ENCODE results near the gene CXCL10. TPM values are rescaled to one million over a fixed set of nuclear protein-coding genes. Genes with fewer than 3 reads are reported as not detected.

The CXCL10 gene
- total and polyA plus RNA-seq, 12 donors = 0.28 to 41.4 (median 1.4) TPM; not detected in 1

DNA sequence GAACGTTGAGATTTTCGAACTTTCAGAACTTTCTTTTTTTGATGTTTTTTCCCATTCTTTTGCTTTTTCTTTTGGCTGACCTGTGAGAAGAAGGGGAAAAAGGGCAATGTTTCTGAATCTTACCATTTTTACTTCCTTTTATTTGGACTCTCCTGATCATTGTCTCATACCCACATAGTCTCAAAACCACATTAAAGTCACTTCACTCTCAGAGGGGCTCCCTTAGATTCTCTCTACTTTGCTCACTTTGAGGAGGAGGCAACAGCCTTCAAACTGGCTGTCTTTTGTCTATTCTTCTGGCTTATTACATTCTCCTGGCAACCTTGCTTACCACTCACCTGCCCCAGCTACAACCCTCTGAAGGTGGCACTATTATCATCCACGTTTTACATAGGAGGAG, 19.7 kb downstream of the CXCL10 start:
- no peak for DNase-seq
- no peaks in the 10 kb centered on the region for H3K9me3 ChIP-seq (replicated peaks in 1 of 3)
- WGBS, 4 donors = 69 to 76% (median 71%) methylated on average over 3 of the region's 3 CpGs
- H3K27ac ChIP-seq = no peak overlapping the region
- intact Hi-C loops (cut with DNase I) = no loop called here
- H3K4me3 ChIP-seq = no peak overlapping the region
- H3K36me3 ChIP-seq (replicated peaks in 1 of 2) = no peaks in the 10 kb centered on the region
- no peaks in the 10 kb centered on the region for H3K27me3 ChIP-seq
- TF ChIP-seq, protein P1, sequence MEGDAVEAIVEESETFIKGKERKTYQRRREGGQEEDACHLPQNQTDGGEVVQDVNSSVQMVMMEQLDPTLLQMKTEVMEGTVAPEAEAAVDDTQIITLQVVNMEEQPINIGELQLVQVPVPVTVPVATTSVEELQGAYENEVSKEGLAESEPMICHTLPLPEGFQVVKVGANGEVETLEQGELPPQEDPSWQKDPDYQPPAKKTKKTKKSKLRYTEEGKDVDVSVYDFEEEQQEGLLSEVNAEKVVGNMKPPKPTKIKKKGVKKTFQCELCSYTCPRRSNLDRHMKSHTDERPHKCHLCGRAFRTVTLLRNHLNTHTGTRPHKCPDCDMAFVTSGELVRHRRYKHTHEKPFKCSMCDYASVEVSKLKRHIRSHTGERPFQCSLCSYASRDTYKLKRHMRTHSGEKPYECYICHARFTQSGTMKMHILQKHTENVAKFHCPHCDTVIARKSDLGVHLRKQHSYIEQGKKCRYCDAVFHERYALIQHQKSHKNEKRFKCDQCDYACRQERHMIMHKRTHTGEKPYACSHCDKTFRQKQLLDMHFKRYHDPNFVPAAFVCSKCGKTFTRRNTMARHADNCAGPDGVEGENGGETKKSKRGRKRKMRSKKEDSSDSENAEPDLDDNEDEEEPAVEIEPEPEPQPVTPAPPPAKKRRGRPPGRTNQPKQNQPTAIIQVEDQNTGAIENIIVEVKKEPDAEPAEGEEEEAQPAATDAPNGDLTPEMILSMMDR (IDR thresholded peaks at IDR 0.05) = no peak
- no peak for TF ChIP-seq POLR2A (IDR thresholded peaks at IDR 0.05)
- no peaks in the 10 kb centered on the region for H3K4me1 ChIP-seq (replicated peaks in 1 of 2)

GRCh38 chr4:76003035-76003434, 20.3 kb downstream of the CXCL10 start:
- 36 to 66% (median 52%) methylated on average over 2 of the region's 2 CpGs for WGBS, 4 donors
- TF ChIP-seq, protein P1 (IDR thresholded peaks at IDR 0.05) = no peak
- TF ChIP-seq POLR2A (IDR thresholded peaks at IDR 0.05) = no peak

GRCh38 chr4:76002176-76002575, 21.1 kb downstream of the CXCL10 start:
- Histone ChIP-seq H3K27me3 (no peaks in the 10 kb centered on the region), H3K4me1 (replicated peaks in 1 of 2) (no peaks in the 10 kb centered on the region), H3K9me3 (replicated peaks in 1 of 3) (no peaks in the 10 kb centered on the region), H3K36me3 (replicated peaks in 1 of 2) (no peaks in the 10 kb centered on the region), H3K4me3 (no peak overlapping the region), H3K27ac (no peak overlapping the region)
- WGBS, 4 donors = 60 to 73% (median 61%) methylated on average over 4 of the region's 4 CpGs
- TF ChIP-seq POLR2A (IDR thresholded peaks at IDR 0.05) = no peak
- TF ChIP-seq, protein P1 (IDR thresholded peaks at IDR 0.05) = no peak
- peak in 1 of 7 donors; percentile 23 for DNase-seq
- intact Hi-C loops (cut with DNase I) = no loop called here

More at GRCh38 chr4:76003035-76003434, 20.3 kb downstream of the CXCL10 start:
- Histone ChIP-seq H3K27me3 (no peaks in the 10 kb centered on the region), H3K4me1 (replicated peaks in 1 of 2) (no peaks in the 10 kb centered on the region), H3K36me3 (replicated peaks in 1 of 2) (no peaks in the 10 kb centered on the region), H3K27ac (no peak overlapping the region), H3K9me3 (replicated peaks in 1 of 3) (no peaks in the 10 kb centered on the region), H3K4me3 (no peak overlapping the region)
- DNase-seq = no peak
- intact Hi-C loops (cut with DNase I) = no loop called here

DNA sequence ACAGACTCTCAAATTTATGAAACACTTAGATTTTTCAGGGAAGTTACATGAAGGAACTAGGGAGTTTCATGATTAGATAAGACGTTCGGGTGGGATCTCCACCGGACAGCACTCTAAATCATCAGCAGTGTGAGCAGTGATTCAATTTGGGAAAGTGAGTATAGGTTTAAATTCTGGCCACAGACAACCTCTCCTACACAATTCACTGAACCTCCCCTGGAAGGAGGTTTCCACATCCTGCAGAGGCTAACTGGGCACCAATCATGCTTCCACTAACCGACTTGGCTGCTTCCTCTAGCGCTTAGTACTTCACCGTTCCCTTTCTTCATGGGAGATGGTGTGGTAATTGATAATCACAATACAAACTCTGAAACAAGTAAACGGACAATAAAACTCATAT, 21.6 kb downstream of the CXCL10 start:
- Histone ChIP-seq H3K4me3 (no peak overlapping the region), H3K4me1 (replicated peaks in 1 of 2) (no peaks in the 10 kb centered on the region), H3K27ac (no peak overlapping the region), H3K9me3 (replicated peaks in 1 of 3) (no peaks in the 10 kb centered on the region), H3K36me3 (replicated peaks in 1 of 2) (no peaks in the 10 kb centered on the region), H3K27me3 (no peaks in the 10 kb centered on the region)
- intact Hi-C loops (cut with DNase I) = no loop called here
- TF ChIP-seq, protein P1 (IDR thresholded peaks at IDR 0.05) = no peak
- TF ChIP-seq POLR2A (IDR thresholded peaks at IDR 0.05) = no peak
- no peak for DNase-seq
- WGBS, 4 donors = 60 to 79% (median 62%) methylated on average over 7 of the region's 7 CpGs
